Measurements from ENCODE around the gene PPARG. TPM values are rescaled to one million over a fixed set of nuclear protein-coding genes. Genes with fewer than 3 reads are reported as not detected.

Gene PPARG
- polyA plus RNA-seq, 1 of the 3 experiments (the other 2 are of a cell fraction): 2.8 TPM

DNA sequence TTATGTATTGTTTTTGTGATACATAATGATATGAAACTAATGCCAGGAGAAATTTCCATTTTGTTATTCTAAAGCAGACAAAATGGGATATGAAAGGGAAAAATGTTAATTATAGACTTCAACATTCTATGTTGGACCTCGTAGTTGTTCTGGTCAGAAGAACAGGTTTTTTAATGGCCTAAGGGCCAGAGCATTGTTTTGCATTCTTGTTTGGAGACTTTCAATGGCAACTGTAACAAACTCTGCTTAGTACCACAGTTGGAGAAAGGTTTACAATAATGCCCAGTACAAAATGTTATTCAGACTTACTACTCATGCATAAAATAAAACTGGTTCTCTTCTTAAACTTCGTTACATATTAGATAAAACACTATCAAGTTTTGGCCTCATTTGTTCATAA lies 12.2 kb downstream of the PPARG start (continued):
- TF ChIP-seq, protein P1, sequence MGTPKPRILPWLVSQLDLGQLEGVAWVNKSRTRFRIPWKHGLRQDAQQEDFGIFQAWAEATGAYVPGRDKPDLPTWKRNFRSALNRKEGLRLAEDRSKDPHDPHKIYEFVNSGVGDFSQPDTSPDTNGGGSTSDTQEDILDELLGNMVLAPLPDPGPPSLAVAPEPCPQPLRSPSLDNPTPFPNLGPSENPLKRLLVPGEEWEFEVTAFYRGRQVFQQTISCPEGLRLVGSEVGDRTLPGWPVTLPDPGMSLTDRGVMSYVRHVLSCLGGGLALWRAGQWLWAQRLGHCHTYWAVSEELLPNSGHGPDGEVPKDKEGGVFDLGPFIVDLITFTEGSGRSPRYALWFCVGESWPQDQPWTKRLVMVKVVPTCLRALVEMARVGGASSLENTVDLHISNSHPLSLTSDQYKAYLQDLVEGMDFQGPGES (IDR thresholded peaks at IDR 0.05; ENCODE audit: low read depth, low read length): no peak
- TF ChIP-seq MEF2A (IDR thresholded peaks at IDR 0.05; ENCODE audit: borderline replicate concordance, low read depth) (no peak), FOXJ3 (CRISPR knock-in tag; IDR thresholded peaks at IDR 0.05) (no peak)

DNA sequence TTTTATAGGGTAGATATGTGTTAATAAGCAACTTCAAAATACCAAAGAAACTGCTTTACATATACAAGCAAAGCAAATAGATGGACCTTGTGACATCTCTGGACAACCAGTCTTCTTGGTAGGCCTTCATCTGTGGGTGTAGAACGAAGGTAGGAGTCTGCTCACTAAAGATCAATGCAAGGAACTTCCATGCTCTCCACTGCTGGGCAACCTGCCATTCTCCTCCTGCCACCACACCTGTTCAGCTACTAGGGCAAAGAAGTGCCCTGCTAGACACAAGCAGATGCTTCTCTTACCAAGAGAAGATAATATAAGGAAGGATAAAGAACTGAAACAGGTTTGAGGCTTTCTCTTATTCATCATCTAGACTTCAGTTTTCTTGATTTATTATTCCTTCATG lies 12.6 kb downstream of the PPARG start:
- DNase-seq: no peak
- 75% methylated on average over 1 of the region's 1 CpG for WGBS (ENCODE audit: low lambda C conversion rate)
- Histone ChIP-seq H3K9me3 (no peaks in the 10 kb centered on the region), H3K27me3 (ENCODE audit: insufficient read depth) (no peaks in the 10 kb centered on the region), H3K4me3 (ENCODE audit: low read depth in 2 of 2, low read length in 1 of 2) (no peak overlapping the region), H3K4me1 (ENCODE audit: control insufficient read depth in 1 of 2, insufficient read depth in 2 of 2, low read depth in 1 of 2, low read length in 1 of 2) (no peaks in the 10 kb centered on the region), H3F3A (replicated peaks; ENCODE audit: insufficient read depth) (no peaks in the 10 kb centered on the region), H2AFZ (ENCODE audit: low read depth) (no peak overlapping the region), H3K27ac (ENCODE audit: low read depth in 2 of 2, low read length in 1 of 2) (no peak overlapping the region), H3K9ac (no peak overlapping the region), H3K79me2 (ENCODE audit: insufficient read depth) (no peaks in the 10 kb centered on the region; the same call in 1 of the 2 replicates), H4K20me1 (ENCODE audit: insufficient read depth) (no peaks in the 10 kb centered on the region), H3K36me3 (replicated peaks in 1 of 2; ENCODE audit: control insufficient read depth in 1 of 2, insufficient read depth in 2 of 2, low read length in 1 of 2) (no peaks in the 10 kb centered on the region), H3K9me2 (no peaks in the 10 kb centered on the region), H3K4me2 (no peak overlapping the region)
- TF ChIP-seq CHD2 (IDR thresholded peaks at IDR 0.05; ENCODE audit: low read length, partially characterized antibody) (no peak), GABPA (IDR thresholded peaks at IDR 0.05; ENCODE audit: low read depth) (no peak), TAF1 (IDR thresholded peaks at IDR 0.05; ENCODE audit: borderline replicate concordance, low read depth, low read length) (no peak)
- TF ChIP-seq, protein P2, sequence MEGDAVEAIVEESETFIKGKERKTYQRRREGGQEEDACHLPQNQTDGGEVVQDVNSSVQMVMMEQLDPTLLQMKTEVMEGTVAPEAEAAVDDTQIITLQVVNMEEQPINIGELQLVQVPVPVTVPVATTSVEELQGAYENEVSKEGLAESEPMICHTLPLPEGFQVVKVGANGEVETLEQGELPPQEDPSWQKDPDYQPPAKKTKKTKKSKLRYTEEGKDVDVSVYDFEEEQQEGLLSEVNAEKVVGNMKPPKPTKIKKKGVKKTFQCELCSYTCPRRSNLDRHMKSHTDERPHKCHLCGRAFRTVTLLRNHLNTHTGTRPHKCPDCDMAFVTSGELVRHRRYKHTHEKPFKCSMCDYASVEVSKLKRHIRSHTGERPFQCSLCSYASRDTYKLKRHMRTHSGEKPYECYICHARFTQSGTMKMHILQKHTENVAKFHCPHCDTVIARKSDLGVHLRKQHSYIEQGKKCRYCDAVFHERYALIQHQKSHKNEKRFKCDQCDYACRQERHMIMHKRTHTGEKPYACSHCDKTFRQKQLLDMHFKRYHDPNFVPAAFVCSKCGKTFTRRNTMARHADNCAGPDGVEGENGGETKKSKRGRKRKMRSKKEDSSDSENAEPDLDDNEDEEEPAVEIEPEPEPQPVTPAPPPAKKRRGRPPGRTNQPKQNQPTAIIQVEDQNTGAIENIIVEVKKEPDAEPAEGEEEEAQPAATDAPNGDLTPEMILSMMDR (IDR thresholded peaks at IDR 0.05): no peak
- TF ChIP-seq, protein P3, sequence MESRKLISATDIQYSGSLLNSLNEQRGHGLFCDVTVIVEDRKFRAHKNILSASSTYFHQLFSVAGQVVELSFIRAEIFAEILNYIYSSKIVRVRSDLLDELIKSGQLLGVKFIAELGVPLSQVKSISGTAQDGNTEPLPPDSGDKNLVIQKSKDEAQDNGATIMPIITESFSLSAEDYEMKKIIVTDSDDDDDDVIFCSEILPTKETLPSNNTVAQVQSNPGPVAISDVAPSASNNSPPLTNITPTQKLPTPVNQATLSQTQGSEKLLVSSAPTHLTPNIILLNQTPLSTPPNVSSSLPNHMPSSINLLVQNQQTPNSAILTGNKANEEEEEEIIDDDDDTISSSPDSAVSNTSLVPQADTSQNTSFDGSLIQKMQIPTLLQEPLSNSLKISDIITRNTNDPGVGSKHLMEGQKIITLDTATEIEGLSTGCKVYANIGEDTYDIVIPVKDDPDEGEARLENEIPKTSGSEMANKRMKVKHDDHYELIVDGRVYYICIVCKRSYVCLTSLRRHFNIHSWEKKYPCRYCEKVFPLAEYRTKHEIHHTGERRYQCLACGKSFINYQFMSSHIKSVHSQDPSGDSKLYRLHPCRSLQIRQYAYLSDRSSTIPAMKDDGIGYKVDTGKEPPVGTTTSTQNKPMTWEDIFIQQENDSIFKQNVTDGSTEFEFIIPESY (IDR thresholded peaks at IDR 0.05; ENCODE audit: borderline replicate concordance, low read depth): no peak
- CTCF ChIA-PET: no interaction called here
- POLR2A ChIA-PET: no interaction called here

DNA sequence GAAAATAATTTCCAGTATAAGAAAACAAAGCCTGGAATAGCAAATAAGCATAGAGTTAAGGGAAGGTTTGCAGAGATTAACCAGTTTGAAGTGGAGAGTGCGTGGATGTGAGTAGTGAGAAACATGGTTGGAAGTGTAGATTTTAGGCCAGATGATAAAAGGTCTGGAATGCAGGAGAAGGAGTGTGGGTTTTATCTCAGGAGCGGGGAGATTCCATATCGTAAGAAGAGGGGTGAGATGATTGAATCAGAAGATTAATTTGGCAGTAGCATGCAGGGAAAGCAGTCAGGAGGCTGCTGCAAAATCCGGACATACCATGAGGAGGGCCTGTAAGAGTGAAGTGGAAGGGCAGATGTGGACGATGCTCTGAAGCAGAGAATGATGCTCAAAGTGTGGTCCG lies 13.7 kb downstream of the PPARG start:
- Histone ChIP-seq H3K4me2 (no peak overlapping the region), H4K20me1 (ENCODE audit: insufficient read depth) (no peaks in the 10 kb centered on the region), H3K4me3 (ENCODE audit: low read depth in 2 of 2, low read length in 1 of 2) (no peak overlapping the region), H3K9ac (no peak overlapping the region), H3F3A (replicated peaks; ENCODE audit: insufficient read depth) (no peaks in the 10 kb centered on the region), H3K27me3 (ENCODE audit: insufficient read depth) (no peaks in the 10 kb centered on the region), H3K9me3 (no peaks in the 10 kb centered on the region), H3K9me2 (no peaks in the 10 kb centered on the region), H3K36me3 (replicated peaks in 1 of 2; ENCODE audit: control insufficient read depth in 1 of 2, insufficient read depth in 2 of 2, low read length in 1 of 2) (no peaks in the 10 kb centered on the region), H3K27ac (ENCODE audit: low read depth in 2 of 2, low read length in 1 of 2) (no peak overlapping the region), H2AFZ (ENCODE audit: low read depth) (no peak overlapping the region), H3K4me1 (ENCODE audit: control insufficient read depth in 1 of 2, insufficient read depth in 2 of 2, low read depth in 1 of 2, low read length in 1 of 2) (no peaks in the 10 kb centered on the region), H3K79me2 (ENCODE audit: insufficient read depth) (no peaks in the 10 kb centered on the region)
- ChIA-PET POLR2A (no interaction called here), CTCF (no interaction called here)
- DNase-seq: no peak
- WGBS (ENCODE audit: low lambda C conversion rate): 86% methylated on average over 6 of the region's 6 CpGs
- TF ChIP-seq RCOR1 (IDR thresholded peaks at IDR 0.05; ENCODE audit: low read length) (no peak), POLR2AphosphoS5 (IDR thresholded peaks at IDR 0.05; ENCODE audit: low read depth, low read length) (no peak), JUND (IDR thresholded peaks at IDR 0.05) (no peak), TEAD4 (IDR thresholded peaks at IDR 0.05; ENCODE audit: borderline replicate concordance, insufficient read depth) (no peak), NRF1 (IDR thresholded peaks at IDR 0.05; ENCODE audit: low read depth, low read length) (no peak), FOXJ3 (CRISPR knock-in tag; IDR thresholded peaks at IDR 0.05) (no peak), MXI1 (IDR thresholded peaks at IDR 0.05; ENCODE audit: low read depth, low read length) (no peak)
- TF ChIP-seq, protein P3 (IDR thresholded peaks at IDR 0.05; ENCODE audit: borderline replicate concordance, low read depth): no peak
- TF ChIP-seq, protein P4, sequence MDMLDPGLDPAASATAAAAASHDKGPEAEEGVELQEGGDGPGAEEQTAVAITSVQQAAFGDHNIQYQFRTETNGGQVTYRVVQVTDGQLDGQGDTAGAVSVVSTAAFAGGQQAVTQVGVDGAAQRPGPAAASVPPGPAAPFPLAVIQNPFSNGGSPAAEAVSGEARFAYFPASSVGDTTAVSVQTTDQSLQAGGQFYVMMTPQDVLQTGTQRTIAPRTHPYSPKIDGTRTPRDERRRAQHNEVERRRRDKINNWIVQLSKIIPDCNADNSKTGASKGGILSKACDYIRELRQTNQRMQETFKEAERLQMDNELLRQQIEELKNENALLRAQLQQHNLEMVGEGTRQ (IDR thresholded peaks at IDR 0.05; ENCODE audit: borderline replicate concordance, low read depth, low read length): no peak
- TF ChIP-seq, protein P5, sequence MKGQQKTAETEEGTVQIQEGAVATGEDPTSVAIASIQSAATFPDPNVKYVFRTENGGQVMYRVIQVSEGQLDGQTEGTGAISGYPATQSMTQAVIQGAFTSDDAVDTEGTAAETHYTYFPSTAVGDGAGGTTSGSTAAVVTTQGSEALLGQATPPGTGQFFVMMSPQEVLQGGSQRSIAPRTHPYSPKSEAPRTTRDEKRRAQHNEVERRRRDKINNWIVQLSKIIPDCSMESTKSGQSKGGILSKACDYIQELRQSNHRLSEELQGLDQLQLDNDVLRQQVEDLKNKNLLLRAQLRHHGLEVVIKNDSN (IDR thresholded peaks at IDR 0.05; ENCODE audit: borderline replicate concordance, low read depth): no peak

Measured in SK-N-SH (cell line).